GM18517 (cell line): Measurements from ENCODE around the gene CCDC102A.
"Not testable (repeated sequence)": the region's sequence is repeated elsewhere in the genome, so short reads cannot be mapped to it uniquely, and the experiment has no call there.

Experiments used
- ATAC-seq: cut with Tn5 transposase; IDR thresholded peaks from one replicate; pipeline ENCODE4 v1.9.1; 2021; ENCODE audit warnings: mild to moderate bottlenecking, moderate library complexity; ENCODE audit not compliant: unreplicated experiment

Gene CCDC102A

DNA sequence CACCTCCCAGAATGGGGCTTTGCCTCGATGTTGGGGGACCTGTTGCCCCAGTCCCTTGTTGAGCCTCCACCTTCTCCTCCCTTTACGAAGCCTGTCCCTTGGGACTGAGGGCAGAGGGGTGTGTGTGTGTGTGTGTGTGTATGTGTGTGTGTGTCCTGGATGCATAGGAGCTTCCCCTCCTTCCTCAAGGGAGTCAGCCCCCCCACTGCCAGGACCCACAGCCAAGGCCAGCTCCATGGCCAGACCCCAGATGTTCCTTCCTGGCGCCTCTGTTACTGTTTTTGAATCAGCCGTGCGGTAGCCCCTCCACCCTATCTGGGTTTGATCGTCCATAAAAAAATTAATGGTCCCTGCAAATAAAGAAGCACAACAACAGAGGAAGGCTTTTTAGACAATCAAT lies 32.4 kb downstream of the CCDC102A start:
- no peak for ATAC-seq

DNA sequence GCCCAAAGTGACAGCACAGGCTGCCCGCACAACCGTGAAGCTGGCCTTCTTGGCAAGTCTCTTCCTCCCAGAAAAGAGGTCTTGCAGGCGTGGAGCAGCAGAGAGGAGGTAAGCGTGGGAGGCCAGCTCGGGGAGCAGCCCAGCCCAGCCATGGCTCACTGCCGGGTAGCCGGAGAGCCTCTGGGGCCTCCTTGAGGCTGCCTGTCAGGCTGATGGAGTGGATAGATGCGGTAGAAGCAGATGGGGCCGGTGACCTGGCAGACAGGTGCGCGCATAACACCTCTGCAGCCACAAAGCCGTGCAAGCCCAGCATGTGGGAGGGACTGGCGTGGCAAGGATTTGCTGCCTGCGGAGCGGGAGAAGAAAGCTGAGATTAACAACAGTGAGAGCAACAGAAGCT lies 33.0 kb downstream of the CCDC102A start:
- no peak for ATAC-seq

DNA sequence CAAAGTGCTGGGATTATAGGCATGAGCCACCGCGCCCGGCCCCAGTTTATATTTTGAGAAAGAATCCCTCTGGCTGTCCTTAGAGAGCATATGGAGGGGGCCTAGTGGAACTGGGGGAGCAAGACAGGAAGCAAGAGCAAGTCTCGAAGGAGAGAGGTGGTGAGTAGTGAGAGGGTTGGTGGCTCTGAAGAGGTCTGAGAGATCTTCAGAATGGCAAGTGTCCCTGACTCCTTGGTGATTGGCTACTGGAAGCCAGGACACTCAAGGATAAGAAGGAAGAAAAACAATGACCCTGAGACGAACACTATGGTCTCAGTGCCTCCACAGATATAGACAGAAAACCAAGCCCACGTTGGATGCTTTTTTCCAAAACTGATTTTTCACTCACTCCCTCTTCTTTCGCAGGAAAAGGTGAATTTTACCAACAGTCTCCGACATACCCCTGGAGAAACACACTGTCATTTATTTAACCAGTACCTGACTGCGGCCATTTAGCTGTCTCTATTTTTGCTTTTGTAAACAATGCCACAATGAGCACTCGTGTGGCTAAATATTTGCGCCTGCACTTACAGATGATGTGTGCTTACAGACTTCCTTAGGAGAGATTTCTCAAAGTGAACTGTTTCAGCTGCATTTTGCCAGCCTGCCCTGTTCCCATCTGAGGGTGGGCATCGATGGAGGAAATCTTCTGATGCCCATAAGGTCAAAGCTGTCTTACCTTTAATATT lies 34.2 kb downstream of the CCDC102A start:
- ATAC-seq, result no peak

DNA sequence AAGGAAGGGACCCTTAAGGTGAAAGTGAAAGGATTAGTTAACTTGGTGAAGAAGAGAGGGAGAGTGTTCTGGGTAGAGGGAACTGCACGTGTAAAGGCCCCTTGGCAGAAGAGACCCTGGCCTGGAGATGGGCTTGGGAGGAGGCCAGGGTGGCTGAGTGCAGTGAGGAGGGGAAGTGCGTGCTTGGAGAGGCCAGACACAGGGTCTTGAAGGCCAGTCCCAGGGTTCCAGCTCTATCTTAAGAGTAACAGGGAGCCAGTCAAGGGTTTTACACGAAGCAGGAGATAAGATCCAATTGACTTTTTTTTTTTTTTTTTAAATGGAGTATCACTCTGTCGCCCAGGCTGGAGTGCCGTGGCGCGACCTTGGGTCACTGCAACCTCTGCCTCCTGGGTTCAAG lies 34.9 kb downstream of the CCDC102A start:
- ATAC-seq, result no peak

DNA sequence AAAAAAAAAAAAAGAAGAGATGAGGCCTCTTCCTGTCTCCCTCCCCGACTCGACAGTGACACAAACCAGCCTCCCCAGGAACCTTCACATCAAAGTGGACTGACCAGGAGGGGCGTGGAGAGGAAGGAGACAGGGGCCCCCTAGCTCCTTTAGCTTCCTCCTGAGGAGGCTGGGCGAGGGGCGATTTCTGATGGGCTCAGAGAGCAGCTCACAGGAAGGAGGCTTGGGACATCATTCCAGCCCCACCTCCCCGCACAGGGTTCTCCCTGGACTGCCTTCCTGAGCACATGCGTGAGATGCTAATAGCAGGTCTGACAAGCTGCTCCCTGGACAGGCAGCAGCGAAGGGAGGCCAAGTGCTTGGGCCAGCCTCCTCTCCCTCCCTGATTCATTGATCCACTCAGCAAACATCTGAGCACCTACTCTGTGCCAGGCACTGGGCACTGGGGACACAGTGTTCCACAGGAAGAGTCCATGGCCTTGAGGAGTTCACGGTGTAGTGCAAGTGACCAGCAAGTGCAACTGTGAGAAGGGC lies 35.7 kb downstream of the CCDC102A start:
- ATAC-seq, result no peak

DNA sequence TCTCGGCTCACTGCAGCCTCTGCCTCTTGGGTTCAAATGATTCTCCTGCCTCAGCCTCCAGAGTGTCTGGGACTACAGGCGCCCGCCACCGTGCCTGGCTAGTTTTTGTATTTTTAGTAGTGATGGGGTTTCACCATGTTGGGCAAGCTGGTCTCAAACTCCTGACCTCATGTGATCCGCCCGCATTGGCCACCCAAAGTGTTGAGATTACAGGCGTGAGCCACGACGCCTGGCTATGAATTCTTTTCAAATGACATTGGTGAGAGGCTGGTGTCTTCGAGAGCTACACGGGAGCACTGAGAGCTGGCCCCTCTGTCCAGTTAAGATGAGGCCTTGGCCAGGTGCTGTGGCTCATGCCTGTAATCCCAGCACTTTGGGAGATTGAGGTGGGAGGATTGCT lies 36.4 kb downstream of the CCDC102A start:
- ATAC-seq, result not testable (repeated sequence)

DNA sequence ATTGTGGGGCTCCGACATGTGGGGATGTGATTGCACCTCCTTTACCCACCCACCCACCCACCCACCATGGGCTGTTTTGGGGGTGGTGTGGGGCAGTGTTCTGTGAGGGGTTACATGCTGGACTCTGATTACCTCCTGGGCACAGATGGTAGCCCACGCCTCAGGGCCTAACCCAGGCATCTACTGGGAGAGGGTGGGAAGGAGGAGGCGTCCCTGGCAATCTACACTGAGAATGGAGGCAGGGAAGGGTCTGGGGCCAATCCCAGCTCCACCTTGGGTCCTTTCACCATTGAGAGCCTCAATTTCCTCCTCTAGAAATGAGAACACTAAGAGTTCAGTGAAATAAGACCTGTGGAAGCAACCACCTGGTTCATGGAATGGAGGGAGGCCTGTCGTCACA lies 38.3 kb downstream of the CCDC102A start:
- ATAC-seq, result no peak

DNA sequence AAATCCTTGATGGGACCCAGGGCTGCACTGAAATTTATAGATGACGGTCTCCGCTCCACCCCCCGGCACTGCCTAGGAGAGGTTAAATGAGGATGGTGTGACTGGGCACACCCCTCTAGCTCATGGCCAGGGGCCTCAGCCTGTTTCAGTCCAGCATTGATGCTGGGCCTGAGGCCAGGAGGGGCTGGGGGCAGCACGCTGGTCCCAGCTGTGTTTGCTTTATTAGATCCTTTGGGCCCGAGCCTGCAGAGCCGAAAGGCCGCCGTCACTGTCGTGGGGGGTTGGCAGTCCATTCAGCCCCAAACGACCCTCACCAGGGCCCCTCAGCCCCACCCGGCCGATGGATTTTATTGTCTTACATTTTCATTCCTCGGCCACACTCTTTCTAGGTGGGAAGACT lies 39.2 kb downstream of the CCDC102A start:
- no peak for ATAC-seq

DNA sequence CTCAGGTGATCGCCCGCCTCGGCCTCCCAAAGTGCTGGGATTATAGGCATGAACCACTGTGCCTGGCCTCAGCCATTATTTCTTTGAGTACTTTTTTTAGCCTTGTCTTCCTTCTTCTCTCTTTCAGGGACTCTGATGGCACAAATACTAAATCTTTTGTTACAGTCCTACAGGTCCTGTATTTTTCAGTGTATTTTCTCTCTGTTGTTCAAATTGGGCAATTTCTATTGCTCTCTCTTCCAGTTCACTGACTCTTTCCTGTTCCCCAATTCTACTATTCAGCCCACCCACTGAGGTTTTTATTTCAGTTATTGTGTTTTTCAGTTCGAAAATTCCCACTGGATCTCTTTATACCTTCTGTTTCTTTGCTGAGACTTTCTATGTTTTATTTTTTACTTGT lies 42.6 kb downstream of the CCDC102A start:
- no peak for ATAC-seq

DNA sequence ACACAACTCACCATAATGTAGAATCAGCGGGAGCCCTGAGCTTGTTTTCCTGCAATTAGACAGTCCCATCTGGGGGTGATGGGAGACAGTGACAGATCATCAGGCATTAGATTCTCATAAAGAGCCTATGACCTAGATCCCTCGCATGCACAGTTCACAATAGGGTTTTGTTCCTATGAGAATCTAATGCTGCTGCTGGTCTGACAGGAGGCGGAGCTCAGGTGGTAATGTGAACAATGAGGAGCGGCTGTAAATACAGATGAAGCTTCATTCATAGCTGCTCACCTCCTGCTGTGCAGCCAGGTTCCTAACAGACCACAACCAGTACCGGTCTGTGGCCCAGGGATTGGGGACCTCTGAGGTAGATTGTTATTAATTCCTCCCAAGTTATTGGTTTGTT lies 47.1 kb downstream of the CCDC102A start:
- ATAC-seq, result no peak

DNA sequence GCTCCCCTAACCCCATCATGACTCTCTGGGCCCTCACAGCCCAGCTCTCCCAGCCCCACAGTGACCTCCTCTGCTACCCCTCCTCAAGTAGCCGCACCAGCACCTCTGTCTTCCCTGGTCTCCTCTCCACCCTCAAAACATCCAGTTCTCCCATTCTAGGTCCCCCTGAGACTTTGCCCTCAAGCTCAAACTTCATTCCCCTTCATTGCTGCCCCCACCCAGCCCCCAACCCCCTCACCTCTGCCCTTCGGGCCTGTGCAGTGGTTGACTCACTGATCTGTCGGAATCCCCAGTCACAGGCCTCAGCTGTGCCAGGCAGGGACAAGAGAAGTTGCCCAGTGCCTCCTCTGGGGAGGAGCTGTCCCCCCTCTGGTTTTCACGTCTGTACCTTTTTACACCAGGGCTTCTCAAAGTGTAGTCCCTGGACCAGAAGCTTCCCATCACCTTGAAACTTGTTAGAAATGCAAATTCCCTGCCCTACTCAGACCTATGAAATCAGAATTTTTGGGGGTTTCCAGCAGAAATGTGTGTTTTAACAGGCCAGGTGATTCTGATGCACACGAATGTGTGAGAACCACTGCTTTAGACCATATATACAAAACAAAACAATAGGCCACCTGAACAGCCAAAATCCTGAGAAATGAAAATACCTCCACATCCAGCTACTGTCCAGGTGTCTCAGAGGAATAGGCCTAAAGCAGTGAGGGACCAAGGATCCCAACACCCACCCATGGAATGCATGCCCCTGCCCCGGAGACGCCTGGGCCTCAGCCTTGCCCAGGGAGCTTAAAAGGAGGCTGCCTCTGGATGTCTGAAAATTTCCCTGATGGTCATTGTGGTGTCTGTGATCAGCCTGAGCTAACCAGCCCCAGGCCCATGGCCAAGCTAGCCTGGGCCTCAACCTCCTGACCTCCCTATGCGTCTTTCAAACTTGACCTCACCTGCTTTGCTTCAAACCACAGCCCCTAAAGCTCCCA lies 49.2 kb downstream of the CCDC102A start:
- ATAC-seq, result no peak

DNA sequence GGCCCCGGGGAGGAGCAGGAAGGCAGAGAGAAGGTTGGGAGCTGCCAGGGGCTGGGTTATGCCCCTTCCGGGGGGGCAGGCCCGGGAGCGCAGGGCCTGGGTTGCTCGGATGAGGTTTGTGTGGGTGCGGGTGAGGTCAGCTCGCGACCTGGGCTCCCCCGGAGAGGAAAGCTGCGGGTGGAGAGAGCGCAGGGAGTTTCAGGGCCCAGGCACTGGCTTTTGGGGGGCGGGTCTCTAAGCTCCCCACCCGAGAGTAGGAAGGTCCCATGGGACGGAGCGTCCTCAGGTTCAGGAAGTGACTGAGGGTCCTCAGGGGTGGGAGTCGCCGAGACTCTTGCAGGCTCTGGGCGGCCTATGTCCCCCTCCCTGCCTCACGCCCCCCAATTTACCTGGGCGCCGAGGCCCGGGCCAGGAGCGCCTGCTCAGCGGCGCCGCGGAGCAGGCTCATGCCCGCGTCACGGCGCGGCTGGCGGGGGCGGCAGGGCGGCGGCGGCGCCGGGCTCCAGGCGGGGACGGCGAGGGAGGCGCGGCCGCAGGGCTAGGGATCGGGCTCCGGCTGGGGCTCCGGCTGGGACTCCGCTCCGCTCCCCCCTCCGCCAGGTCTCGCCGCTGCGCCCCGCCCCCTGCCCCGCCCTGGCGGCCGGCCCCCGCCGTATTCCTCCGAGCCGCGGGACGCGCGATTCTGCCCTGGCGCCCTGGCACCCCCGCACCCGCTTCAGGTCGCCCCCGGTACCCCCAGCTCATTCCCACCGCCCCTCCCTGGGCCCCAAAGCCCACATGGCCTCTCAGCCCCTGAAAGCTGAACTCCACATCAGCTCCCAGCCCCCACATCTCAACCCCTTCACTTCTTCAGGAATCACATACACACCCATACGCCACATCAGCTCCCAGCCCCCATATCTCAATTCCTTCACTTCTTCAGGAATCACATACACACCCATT lies 50.2 kb downstream of the CCDC102A start, which contains the start of gene DOK4:
TSS of gene DOK4 (minus strand) at position 578 of the 942 bp plus-strand sequence. CDS start 6,986 bp downstream, outside the sequence.
- ATAC-seq, result no peak

DNA sequence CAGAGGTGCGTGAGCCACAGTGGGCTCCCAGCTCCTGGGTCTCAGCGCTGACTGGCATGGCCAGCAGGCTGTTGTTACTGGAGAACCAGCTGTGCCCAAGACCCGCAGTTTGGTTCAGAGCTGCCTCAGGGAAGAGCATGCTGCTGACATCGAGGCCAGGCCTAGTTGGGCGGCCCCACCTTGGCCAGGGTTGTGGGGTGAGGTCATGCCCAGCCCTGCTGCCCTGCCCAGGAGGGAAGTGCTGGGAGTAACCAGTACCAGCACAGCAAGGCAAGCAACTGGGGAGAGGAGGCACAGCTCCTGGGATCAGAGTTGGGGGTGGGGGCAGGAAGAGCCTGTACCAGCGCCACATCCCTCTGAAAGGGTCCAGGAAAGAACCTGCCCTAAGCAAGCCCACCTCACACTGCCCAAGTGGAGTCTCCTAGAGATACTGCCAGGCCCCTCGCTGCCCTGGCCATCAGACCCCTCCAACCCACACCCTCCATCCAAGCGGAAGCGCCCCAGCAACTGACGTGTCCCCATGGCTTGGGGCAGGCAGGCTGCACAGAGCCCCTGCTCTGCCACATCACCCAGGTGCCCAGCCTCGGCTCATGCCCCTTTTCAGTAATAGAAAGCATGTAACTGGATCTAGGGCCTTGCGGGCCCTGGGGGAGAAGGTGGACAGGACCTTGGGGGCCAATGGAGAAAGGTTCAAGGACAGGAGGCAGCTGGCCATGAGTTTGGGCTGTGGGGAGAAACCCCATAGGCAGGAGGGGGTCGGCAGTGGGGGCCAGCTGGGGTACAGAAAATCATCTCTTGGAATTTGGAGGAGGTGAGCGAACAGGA lies 51.1 kb downstream of the CCDC102A start:
- ATAC-seq, result no peak

DNA sequence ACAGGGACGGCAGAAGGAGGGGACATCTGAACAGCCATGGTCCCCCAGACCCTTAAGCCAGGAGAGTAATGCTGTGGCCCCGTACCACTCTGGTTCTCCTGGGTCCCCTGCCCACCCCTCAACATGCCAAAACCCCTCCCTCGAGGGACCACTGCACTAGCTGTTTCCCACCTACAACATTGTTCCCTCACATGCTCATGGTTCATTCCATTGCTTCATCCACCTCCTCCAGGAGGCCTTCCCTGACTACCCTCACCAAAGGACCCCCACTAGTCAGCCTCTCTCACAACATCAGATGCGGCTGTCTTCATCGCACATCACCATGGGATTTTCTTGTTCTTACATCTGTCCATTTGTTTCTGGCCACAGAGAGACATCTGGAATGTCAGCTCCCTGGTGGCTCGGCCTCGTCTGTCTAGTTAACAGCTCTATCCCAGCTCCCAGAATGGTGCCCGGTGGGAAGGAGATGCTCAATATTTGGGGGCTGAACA lies 51.8 kb downstream of the CCDC102A start:
- ATAC-seq, result no peak

DNA sequence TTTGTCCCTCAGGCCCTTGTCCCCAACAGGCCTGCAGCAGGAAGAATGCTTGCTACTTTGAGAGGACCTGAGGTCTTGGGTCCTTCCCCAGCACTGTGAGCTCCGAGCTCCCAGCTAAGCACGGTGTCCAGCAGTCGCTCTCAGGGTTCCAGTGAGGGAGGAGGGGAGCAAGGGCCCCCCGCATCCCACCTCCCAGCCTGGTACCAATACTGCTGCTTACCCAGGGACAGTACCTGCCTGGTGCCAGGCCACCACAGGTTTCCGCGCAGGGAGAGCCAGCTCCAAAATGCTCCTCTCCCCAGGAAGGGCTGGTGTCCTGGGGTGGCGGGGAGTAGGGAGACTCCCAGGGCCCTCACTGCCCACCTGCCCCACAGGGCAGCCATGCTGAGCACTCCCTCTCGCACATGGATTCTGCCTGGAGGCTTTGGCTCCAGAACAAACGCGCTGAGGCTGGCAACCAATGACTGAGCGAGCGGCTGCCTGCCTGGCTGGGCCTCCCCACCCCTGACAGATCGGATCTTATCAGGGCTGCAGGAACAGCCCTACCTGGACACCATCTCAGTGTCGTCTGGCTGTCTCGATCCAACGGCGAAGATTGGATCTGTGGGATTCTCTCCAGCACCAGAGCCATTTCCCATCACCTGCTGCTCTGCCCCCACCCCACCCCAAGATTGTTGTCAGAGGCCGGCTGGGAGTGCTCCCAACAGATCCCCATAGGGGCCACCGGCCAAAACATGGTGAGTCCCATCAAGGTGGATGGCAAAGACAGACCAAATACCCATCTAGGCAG lies 52.5 kb downstream of the CCDC102A start:
- ATAC-seq, result no peak

DNA sequence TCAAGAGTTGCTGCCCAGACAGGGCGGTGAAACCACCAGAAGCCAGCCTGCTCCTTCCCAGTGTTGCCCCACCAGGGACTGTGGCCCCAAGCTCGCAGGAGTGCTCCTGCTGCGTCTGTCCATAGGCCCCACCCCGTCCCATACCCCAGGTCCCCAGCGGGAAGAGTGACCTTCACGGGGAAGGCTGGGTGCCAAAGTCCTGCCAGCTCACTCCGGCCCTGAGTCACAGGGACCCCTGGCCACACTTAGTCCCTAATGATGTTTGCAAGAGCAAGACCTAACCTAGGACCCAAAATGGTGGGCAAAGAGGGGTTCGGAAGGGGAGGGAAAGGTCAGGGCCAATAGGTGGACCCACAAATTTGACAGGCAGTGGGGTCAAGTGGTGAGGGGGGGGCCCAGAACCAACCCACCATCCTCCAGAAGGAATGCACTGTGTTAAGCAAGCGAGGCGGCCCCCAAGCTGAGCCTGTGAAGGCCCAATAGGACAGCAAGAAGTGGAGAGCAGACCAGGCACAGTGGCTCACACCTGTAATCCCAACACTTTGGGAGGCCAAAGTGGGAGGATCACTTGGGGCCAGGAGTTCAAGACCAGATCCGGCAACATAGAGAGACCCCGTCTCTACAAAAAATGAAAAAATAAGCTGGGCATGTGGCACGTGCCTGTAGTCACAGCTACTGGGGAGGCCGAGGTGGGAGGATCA lies 53.4 kb downstream of the CCDC102A start:
- no peak for ATAC-seq

DNA sequence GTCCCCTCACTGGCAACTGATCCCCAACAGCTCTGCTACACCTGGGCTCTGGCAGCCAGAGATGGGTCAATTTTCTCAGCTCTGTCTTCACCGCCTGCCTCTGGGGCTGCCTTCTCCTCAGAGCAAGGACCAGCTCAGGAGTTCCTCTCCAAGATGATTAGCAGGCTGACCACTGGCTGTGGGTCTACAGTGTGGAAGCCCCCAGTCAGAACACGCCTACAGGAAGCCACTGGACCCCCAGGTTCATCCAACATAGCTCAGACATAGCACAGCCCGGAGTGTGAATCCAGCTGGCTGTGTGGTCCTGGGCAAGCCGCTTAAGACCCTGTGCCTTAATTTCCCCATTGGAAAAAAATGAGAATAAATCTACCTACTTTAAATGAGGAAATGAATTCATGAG lies 55.0 kb downstream of the CCDC102A start:
- no peak for ATAC-seq

DNA sequence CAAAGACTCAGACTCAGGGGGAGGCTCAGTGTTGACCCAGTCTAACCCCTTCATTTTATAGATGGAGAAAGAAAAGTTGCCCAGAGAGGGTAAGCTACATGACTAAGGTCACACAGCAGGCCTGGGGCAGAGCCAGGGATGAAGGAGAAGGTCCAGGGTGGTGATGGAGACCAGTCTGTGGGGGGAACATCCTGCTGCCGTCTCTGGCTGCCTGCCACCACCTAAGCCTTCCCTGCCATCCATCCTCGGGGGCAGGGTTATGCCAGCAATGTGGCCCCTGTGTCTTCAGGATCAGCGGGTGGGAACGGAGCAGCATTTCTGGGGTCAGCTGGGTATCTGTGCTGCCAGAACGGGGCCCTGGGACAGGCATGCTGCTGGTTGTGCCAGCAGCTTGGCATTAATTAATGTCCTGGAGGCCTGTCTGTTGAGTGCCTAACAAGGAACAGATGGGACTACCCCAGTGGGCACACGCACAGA lies 55.6 kb downstream of the CCDC102A start:
- no peak for ATAC-seq
